ENCODE results near the gene HELZ2.

DNA sequence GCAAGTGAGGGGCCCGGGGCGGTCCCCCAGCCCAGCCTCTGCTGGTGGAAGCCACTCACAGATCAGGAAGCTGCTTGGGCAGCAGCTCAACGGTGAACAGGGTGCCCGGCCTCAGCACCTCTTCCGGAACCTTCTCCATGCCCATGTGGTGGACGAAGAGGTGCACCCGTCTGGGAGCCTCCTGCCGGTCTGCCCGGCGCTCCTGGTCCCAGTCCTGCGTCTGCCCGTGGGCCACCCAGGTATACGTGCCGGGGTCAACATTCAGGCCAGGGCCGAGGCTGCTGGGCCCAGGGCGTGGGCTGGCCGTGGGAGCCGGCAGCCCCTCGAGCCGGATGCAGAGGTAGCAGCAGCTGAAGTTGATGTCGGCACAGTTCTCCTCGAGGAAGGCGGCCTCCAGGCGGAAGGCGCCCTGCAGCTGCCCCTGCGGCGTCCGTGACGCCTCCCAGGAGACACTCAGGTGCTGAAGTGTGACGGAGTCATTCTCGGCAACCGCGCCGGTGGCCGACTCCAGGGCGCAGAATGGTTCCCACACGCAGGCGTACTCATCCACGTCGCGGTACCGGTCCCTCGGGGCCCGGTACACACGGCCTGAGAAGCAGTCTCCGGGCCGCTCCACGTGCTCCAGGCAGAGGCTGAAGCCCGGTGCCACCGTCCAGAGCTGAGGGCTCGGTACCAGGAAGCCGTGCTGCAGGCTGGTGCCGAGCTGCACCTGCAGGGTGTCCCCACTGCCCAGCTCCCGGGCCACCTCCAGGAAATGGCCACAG is 11.4 kb downstream of the HELZ2 start:
- TF ChIP-seq, protein P1, sequence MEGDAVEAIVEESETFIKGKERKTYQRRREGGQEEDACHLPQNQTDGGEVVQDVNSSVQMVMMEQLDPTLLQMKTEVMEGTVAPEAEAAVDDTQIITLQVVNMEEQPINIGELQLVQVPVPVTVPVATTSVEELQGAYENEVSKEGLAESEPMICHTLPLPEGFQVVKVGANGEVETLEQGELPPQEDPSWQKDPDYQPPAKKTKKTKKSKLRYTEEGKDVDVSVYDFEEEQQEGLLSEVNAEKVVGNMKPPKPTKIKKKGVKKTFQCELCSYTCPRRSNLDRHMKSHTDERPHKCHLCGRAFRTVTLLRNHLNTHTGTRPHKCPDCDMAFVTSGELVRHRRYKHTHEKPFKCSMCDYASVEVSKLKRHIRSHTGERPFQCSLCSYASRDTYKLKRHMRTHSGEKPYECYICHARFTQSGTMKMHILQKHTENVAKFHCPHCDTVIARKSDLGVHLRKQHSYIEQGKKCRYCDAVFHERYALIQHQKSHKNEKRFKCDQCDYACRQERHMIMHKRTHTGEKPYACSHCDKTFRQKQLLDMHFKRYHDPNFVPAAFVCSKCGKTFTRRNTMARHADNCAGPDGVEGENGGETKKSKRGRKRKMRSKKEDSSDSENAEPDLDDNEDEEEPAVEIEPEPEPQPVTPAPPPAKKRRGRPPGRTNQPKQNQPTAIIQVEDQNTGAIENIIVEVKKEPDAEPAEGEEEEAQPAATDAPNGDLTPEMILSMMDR (IDR thresholded peaks at IDR 0.05), result no peak
- TF ChIP-seq POLR2A (IDR thresholded peaks at IDR 0.05), result no peak
